Upper lobe of left lung (tissue), 4 donors: Measurements from ENCODE around the gene AGAP1.

Source experiments
- CTCF ChIP-seq, 6 experiments: fragments of 450-650 bp in 4 of 6; fragments of 200-600 bp in 2 of 6; sonication (generic) in 2 of 6; IDR thresholded peaks; one replicate each; pipeline ENCODE4 v1.5.1; 2016 to 2019; ENCODE audit warnings: antibody characterized with exemption in 6 of 6
- POLR2A ChIP-seq, 4 donors: fragments of 450-650 bp; IDR thresholded peaks; one replicate each; pipeline ENCODE4 v1.5.1; 2016 to 2017; ENCODE audit warnings: antibody characterized with exemption in 4 of 4, mild to moderate bottlenecking in 2 of 4
- POLR2AphosphoS5 ChIP-seq, 2 donors: sonication (generic); formaldehyde crosslinking; IDR thresholded peaks; one replicate each; pipeline ENCODE4 v1.5.1; 2017; ENCODE audit warnings: antibody characterized with exemption in 2 of 2

GRCh38 chr2:236052926-236053821, 559.3 kb downstream of the AGAP1 start:
- TF ChIP-seq CTCF (IDR thresholded peaks at IDR 0.05) (no peak), POLR2AphosphoS5 (IDR thresholded peaks at IDR 0.05) (no peak), POLR2A (IDR thresholded peaks at IDR 0.05) (no peak)
